NCI-H226 (cell line): ENCODE results near the gene P3H2.
A peak's percentile ranks its signal among the peaks of the same experiment; 100 is the strongest.

Source experiments
- DNase-seq: peaks from one replicate; pipeline ENCODE4 v3.0.0-alpha.2; 2015

The P3H2 gene

DNA sequence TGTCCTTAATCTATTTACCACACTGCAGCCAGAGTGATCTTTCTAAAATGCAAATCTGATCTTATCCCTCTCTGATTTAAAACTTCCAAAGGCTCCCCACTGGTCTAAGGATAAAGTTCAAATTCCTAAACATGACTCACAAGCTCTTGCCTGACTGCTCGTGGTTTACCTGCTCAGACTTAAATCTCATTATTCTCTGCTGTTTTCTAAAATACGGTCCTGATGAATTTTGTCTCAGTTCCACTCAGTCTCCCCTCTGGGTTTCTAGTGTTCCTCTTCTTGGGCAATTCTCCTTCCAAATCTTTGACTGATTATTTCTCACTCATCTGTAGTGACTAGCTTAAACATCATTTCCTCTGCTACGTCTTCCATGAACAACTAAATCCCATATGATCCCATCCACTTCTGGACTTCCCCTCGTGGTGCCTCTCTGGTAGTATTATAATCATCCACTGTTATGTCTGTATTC lies 108.3 kb downstream of the P3H2 start:
- DNase-seq: peak; percentile 83

GRCh38 chr3:190010486-190010885 lies 110.2 kb downstream of the P3H2 start:
- no peak for DNase-seq

DNA sequence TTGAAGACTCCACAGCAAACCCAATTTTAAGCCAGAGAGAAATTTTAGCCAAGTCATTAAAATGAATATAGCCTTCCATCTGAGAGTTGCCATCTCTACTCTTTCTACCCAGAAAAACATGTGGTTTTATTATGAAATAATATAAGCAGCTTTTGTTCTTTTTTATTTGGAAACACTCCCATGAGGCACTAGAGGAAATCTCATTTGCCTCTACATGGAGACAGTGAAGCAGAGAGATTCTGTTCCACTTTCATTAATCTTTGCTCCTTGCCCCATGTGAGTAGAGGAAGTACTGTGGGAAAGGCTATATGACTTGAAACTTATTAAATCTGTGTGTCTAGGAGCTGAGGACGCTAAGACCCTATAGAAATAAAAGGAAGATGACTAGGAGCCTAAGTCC lies 111.1 kb downstream of the P3H2 start:
- no peak for DNase-seq

DNA sequence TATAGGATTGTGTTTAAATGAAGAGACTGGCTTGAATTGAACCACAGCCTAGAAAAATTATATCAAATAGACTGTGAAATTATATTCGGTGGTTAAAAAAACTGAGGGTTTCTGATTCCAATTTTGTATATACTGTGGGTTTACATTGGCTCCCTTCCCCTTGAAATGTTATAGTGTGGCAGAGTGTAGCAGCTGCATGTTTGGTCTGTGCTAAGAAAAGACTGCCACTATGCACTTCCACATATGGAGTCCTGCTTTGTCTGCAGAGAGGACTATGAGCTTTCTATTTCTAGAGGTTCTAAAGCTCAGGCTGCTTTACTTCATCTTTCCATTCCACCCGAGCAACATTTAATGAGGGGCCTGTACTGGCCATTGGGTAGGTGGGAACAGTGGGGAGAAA lies 112.3 kb downstream of the P3H2 start:
- DNase-seq: no peak

GRCh38 chr3:190005343-190006113 lies 115.2 kb downstream of the P3H2 start:
- DNase-seq: no peak

GRCh38 chr3:190004656-190005055 lies 116.0 kb downstream of the P3H2 start:
- DNase-seq: no peak

GRCh38 chr3:190003681-190004123 lies 117.0 kb downstream of the P3H2 start:
- peak; percentile 93 for DNase-seq

- DNase-seq: no peak
Observed at GRCh38 chr3:190003068-190003467, 117.6 kb downstream of the P3H2 start.

DNA sequence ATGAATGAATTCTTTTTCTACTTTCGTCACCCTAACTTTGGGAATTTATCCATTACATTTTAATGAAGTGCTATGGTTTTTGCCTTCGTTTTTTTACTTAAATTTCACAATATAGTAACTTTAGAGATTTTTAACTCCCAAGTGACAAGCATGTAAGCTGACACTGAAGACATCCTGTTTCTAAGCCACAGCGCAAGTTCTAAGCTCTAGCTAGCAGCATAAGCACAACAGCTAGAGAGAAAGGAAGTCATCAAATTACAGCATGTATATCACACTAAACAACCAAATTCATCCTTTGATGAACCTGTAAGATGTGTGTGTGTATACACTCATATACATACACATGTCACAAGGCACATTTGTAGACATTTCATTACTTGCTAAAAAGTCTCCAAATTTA lies 119.3 kb downstream of the P3H2 start:
- DNase-seq: no peak

- DNase-seq: no peak
Observed at GRCh38 chr3:190000861-190001196, 119.9 kb downstream of the P3H2 start.

DNA sequence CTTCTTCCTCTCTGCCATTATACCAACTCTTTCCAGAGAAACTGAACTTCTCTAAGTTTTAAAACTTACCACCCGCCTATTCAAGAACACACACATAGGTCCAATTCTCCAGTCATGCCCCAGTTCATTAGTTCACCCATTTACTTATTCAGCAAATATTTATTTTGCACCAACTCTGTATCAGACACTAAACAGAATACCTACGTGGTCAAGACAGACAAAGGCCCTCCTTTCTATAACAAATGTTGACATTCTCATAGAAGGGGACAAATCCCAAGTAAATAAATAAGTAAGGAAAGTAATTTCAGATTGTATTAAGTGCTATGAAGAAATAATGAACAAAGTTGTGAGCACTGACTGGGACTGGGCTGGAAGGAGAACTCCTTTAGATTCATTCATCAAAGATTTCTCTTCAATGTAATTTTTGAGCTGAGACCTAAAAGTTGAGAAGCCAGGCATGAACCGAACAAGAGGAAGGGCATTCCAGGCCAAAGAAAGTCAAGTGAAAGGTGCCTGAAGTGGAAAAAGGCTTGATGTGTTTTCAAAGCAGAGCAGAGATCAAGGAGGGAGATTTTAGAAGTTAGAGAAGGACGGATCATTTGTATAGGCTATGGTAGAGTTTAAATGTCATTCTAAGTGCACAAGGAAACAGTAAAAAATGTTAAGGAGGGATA lies 120.4 kb downstream of the P3H2 start:
- DNase-seq: no peak

- DNase-seq: no peak
Observed at GRCh38 chr3:189999718-190000117, 121.0 kb downstream of the P3H2 start.

DNA sequence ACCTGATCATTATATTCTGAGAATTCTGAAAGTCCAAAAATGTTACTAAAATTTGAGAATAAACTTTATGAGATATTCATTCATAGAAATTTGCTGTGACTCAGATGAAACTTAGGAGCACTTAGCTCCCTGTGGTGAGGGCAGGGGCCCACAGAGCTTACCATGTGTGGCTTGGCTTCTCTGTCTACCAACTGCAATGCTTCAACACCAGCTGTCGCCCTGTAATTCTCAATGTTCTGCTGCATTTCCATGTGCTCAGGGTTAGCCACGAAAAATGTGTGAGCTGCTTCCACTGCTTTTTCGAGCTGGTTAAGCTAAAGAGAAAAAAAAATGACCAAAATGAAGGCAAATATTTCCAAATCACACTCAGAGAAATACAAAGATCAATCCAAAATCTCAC lies 125.6 kb downstream of the P3H2 start:
- DNase-seq: no peak

GRCh38 chr3:189990826-189991225 lies 129.9 kb downstream of the P3H2 start:
- no peak for DNase-seq

GRCh38 chr3:189988854-189989253 lies 131.8 kb downstream of the P3H2 start:
- no peak for DNase-seq

GRCh38 chr3:189988322-189988721 lies 132.4 kb downstream of the P3H2 start:
- DNase-seq: no peak

- no peak for DNase-seq
Observed at GRCh38 chr3:189985948-189986347, 134.7 kb downstream of the P3H2 start.

DNA sequence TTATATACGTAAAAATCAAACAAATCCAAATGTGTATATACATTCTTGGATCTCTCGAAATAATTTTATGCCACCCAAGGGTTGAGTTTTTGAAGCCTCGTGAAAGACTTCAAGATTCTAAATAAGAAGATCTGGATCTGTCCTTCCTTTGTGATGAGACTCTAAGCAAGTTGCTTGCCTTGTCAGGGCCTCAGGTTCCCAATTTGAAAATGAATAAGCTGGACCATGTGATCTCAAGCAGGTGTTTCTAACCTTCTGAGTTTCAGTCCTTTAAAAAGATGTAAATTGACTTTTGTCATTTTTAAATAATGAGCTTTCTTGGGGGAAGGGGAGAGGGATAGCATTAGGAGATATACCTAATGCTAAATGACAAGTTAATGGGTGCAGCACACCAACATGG lies 137.1 kb downstream of the P3H2 start:
- DNase-seq: no peak

DNA sequence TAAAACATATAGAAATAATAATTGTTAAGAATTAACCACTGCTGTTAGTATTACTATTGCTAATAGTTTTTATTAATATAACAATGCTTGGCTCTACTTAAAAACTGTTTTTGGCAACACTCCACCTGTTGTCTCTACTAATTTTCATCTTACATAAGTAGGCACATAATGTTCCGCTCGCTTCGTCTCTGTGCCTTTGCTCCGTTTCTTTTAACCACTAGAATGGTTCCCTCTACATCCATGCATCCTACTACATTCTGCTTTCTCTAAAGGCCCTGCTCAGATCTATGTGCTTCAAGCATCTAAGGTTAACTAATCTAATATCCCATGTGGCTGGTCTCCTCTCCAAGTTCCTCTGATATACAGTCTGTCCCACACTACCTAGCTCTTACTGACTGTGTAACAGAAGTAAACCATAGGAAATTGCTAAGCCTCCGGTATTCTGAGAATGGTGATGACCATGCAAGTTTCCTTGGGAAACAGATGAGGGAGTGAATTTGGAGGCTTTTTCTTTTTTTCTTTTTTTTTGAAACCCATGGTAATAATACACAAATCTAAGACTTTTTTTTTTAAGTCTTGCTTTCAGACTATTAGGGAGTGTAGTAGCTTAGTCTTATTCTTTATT lies 138.3 kb downstream of the P3H2 start:
- DNase-seq: no peak

DNA sequence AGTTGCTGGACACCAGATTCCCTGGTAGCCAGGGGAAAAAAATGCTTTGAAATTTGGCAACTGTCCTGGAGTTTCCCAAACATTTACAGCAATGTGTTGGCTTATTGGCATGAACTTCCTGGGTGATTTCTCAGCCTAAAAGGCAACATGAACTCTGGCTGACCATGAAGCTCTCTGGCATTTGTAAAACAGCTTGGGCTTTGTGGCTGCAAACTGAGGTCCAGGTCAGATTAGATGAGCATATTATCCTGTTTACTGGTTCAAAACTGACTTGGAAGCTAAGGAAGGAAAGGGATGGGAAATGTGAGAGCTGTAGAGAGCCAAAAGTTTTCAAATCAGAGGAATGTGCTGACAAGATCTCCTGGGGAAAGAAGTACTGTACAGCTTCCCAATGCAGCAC lies 139.0 kb downstream of the P3H2 start:
- peak; percentile 96 for DNase-seq

GRCh38 chr3:189978753-189979152 lies 141.9 kb downstream of the P3H2 start:
- no peak for DNase-seq

DNA sequence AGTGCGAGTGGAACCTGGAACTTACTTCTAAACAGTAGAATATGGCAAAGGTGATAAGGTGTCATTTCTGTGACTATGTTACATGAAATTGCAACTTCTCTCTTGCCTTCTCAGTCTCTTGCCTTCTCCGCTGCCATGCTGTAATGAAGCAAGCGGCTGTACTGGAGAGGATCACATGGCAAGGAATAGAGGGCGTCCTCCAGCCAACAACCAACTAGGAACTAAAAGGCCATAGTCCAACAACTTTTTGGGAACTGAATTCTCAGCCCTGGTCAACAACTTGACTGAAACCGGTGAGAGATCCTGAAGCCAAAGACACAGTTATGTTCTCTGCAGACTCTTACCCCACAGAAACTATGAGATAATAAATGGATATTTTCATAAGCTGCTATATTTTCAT lies 143.5 kb downstream of the P3H2 start:
- DNase-seq: no peak

DNA sequence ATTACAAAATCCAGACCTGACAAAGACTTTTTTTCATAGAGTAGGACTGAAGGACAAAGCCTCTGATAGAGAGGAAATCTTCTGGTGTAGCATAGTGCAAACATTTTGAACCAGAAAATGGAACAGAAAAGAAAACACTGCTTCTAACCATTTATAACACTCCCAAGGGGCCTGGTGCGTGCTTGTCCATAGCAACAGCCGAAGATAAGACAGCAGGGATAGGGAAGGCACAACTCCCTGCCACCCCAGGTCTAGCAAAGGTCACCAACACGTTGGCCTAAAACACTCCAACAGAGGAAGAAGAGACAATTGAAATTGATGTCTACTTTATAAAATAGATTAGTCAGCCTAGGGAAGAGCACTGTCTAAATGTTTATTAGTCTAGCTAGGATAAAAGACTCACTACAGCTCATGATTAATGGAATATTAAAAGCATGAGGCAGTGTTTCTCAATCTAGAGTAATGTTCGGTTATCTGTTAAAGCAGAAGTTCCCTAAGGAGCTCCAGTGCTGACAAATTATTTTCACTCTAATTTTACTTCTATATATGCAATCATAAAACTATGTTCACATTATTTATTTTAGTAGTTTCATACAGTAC lies 145.2 kb downstream of the P3H2 start:
- no peak for DNase-seq

GRCh38 chr3:189974359-189974758 lies 146.3 kb downstream of the P3H2 start:
- no peak for DNase-seq
